Measurements from ENCODE around the gene GABBR2. TPM values are rescaled to one million over a fixed set of nuclear protein-coding genes. Genes with fewer than 3 reads are reported as not detected.

GABBR2 gene
- total and polyA plus RNA-seq, 2 of the 8 experiments (the other 6 are each of a cell fraction or from before 2014, with no cell fraction given), result 0.50 to 1.2 TPM

GRCh38 chr9:98743818-98744611, 35.3 kb upstream of the GABBR2 start:
- Histone ChIP-seq H3K4ac (replicated peaks; ENCODE audit: insufficient read length, low read depth, low read length) (no peak overlapping the region), H3K9me3 (ENCODE audit: insufficient read depth in 2 of 2, low read depth in 1 of 2, low read length in 1 of 2) (0 out of 4 replicates have a peak, but pooled peaks cover 0 to 4% of the 10 kb centered on the region in 2 experiments), H2BK120ac (replicated peaks; ENCODE audit: low read depth, low read length) (no peak overlapping the region), H2AFZ (ENCODE audit: low read length) (no peak overlapping the region), H3K79me2 (ENCODE audit: control insufficient read depth in 1 of 2, insufficient read depth in 2 of 2, low read length in 2 of 2) (no peaks in the 10 kb centered on the region), H3K4me3 (ENCODE audit: extremely low read depth in 1 of 4, insufficient read depth in 2 of 4, low read depth in 3 of 4, low read length in 4 of 4) (no peak overlapping the region), H2BK15ac (ENCODE audit: low read length) (no peak overlapping the region), H3K9ac (replicated peaks in 1 of 4; ENCODE audit: extremely low read depth in 1 of 4, low read depth in 3 of 4, low read length in 3 of 4) (no peak overlapping the region), H3K23me2 (ENCODE audit: low read depth, low read length) (no peaks in the 10 kb centered on the region), H3K18ac (ENCODE audit: extremely low read depth, low read length) (no peak overlapping the region), H4K8ac (ENCODE audit: extremely low read depth, insufficient read depth, low read length) (no peak overlapping the region; the same call in 1 of the 2 replicates), H3K36me3 (ENCODE audit: control insufficient read depth in 2 of 4, insufficient read depth in 4 of 4, low read length in 3 of 4) (peaks cover 0 to 23% (median 6%) of the 10 kb centered on the region in 4 experiments; a peak in 7 of 8 replicates), H3K23ac (ENCODE audit: insufficient read length) (no peak overlapping the region), H3K14ac (ENCODE audit: insufficient read length) (no peak overlapping the region), H3K27ac (ENCODE audit: low read depth, low read length) (no peak overlapping the region), H3K4me1 (replicated peaks in 1 of 4; ENCODE audit: control insufficient read depth in 3 of 4, insufficient read depth in 4 of 4, low read length in 3 of 4) (no peaks in the 10 kb centered on the region), H2BK12ac (ENCODE audit: low read depth, low read length) (no peak overlapping the region), H2AK5ac (ENCODE audit: low read depth, low read length) (no peak overlapping the region), H4K20me1 (replicated peaks in 1 of 2; ENCODE audit: control insufficient read depth in 1 of 2, insufficient read depth in 2 of 2, low read length in 2 of 2) (no peaks in the 10 kb centered on the region), H2BK20ac (ENCODE audit: low read length) (no peak overlapping the region), H3K79me1 (ENCODE audit: low read depth, low read length) (no peaks in the 10 kb centered on the region; the same call in 1 of the 2 replicates), H2BK5ac (ENCODE audit: low read depth, low read length) (no peak overlapping the region), H3K56ac (replicated peaks; ENCODE audit: insufficient read length, low read depth, low read length) (no peak overlapping the region), H4K5ac (ENCODE audit: insufficient read length, low read depth, low read length) (no peak overlapping the region), H3K4me2 (ENCODE audit: insufficient read depth in 1 of 2, low read depth in 2 of 2, low read length in 2 of 2) (no peak overlapping the region), H3K27me3 (replicated peaks in 1 of 4; ENCODE audit: control insufficient read depth in 3 of 4, extremely low read depth in 1 of 4, insufficient read depth in 3 of 4, low read length in 3 of 4) (no peaks in the 10 kb centered on the region), H4K91ac (replicated peaks; ENCODE audit: insufficient read length, low read length) (no peak overlapping the region)
- no peak for TF ChIP-seq MAFK (IDR thresholded peaks at IDR 0.05; ENCODE audit: low read depth, low read length)
- TF ChIP-seq TAF7 (optimal IDR thresholded peaks at IDR 0.05; ENCODE audit: borderline replicate concordance, low read depth, low read length), result no peak
- TF ChIP-seq SP4 (IDR thresholded peaks at IDR 0.05; ENCODE audit: low read length), result no peak
- no peak for TF ChIP-seq CBX5 (IDR thresholded peaks at IDR 0.05; ENCODE audit: low read depth, low read length)
- no peak for TF ChIP-seq EP300 (IDR thresholded peaks at IDR 0.05; ENCODE audit: borderline replicate concordance in 1 of 2, low read depth in 2 of 2, low read length in 2 of 2)
- no peak for TF ChIP-seq YY1 (IDR thresholded peaks at IDR 0.05; ENCODE audit: low read depth, low read length)
- TF ChIP-seq GTF2F1 (IDR thresholded peaks at IDR 0.05; ENCODE audit: borderline replicate concordance, low read depth, low read length), result no peak
- no peak for TF ChIP-seq JUND (IDR thresholded peaks at IDR 0.05; ENCODE audit: low read length)
- TF ChIP-seq CHD2 (IDR thresholded peaks at IDR 0.05; ENCODE audit: low read length), result no peak
- no peak for TF ChIP-seq KDM5A (IDR thresholded peaks at IDR 0.05; ENCODE audit: low read length)
- TF ChIP-seq SAP30 (IDR thresholded peaks at IDR 0.05; ENCODE audit: insufficient read depth, insufficient replicate concordance, low read length), result no peak
- DNase-seq (ENCODE audit: low read depth in 1 of 2, low spot score in 2 of 2) (no peak), FAIRE-seq (no peak)
- 89% methylated on average over 13 of the region's 14 CpGs; no CpG with 5 or more reads in 1 of the 2 experiments for WGBS, 2 experiments (ENCODE audit: extremely low coverage in 1 of 2, insufficient coverage in 1 of 2, insufficient read length in 1 of 2, insufficient replicate concordance in 2 of 2, low coverage in 1 of 2, low lambda C conversion rate in 2 of 2, missing lambda C conversion rate in 1 of 2)
- CTCF ChIA-PET (ENCODE audit: partially characterized antibody), result interaction anchor here (0.6 to 6.4 kb wide), 4 partner anchors 11 to 215 kb away, joined by 4 to 27 read pairs (median 10); no protein-coding TSS in a partner anchor
- POLR2A ChIA-PET (ENCODE audit: partially characterized antibody), result no interaction called here

Measured in H1 (cell line).